Esophagus squamous epithelium (tissue), 4 donors: Measurements from ENCODE around the gene TBXT.

Experiments
- POLR2A ChIP-seq, 4 donors: fragments of 450-650 bp; IDR thresholded peaks; one replicate each; pipeline ENCODE4 v1.6.1; 2017; ENCODE audit warnings: antibody characterized with exemption in 4 of 4, mild to moderate bottlenecking in 4 of 4, moderate library complexity in 3 of 4
- TF ChIP-seq, protein P1 (sequence below), 6 experiments: fragments of 450-650 bp in 4 of 6; fragments of 200-600 bp in 2 of 6; sonication (generic) in 2 of 6; IDR thresholded peaks; one replicate each; pipeline ENCODE4 v1.5.1; 2016 to 2019; ENCODE audit warnings: antibody characterized with exemption in 6 of 6, mild to moderate bottlenecking in 4 of 6, moderate library complexity in 4 of 6

DNA sequence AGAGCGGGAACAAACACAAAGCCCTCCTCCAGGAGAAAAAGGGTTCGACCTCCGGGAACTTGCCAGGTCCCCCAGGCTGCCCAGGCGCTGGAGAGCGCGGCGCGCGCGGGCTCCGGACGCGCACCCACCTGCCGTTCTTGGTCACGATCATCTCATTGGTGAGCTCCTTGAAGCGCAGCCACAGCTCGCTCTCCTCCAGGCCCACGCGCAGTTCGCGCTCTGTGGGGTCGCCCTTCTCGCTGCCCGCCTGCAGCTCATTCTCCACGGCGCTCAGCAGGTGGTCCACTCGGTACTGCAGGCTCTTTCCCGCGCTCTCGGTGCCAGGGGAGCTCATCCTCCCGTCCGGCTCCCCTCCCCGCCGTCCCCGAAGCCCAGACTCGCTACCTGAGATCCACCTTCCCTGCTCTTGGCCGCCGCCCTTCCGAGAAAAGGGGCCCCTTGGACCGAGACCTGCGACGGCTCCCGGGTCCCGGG is 356 bp downstream of the TBXT start:
- no peak for TF ChIP-seq POLR2A (IDR thresholded peaks at IDR 0.05)
- TF ChIP-seq, protein P1, sequence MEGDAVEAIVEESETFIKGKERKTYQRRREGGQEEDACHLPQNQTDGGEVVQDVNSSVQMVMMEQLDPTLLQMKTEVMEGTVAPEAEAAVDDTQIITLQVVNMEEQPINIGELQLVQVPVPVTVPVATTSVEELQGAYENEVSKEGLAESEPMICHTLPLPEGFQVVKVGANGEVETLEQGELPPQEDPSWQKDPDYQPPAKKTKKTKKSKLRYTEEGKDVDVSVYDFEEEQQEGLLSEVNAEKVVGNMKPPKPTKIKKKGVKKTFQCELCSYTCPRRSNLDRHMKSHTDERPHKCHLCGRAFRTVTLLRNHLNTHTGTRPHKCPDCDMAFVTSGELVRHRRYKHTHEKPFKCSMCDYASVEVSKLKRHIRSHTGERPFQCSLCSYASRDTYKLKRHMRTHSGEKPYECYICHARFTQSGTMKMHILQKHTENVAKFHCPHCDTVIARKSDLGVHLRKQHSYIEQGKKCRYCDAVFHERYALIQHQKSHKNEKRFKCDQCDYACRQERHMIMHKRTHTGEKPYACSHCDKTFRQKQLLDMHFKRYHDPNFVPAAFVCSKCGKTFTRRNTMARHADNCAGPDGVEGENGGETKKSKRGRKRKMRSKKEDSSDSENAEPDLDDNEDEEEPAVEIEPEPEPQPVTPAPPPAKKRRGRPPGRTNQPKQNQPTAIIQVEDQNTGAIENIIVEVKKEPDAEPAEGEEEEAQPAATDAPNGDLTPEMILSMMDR (IDR thresholded peaks at IDR 0.05): no peak
